NOMO-1 treated with dmso at 0.1 percent for 144 hours (cell line): ENCODE data around the gene FUT8.
"Not testable (repeated sequence)": the region's sequence is repeated elsewhere in the genome, so short reads cannot be mapped to it uniquely, and the experiment has no call there.

Experiments
- DNase-seq: peaks from one replicate; lab custom pipeline; 2025; ENCODE audit not compliant: unreplicated experiment; lab: John Stamatoyannopoulos, UW

The FUT8 gene

DNA sequence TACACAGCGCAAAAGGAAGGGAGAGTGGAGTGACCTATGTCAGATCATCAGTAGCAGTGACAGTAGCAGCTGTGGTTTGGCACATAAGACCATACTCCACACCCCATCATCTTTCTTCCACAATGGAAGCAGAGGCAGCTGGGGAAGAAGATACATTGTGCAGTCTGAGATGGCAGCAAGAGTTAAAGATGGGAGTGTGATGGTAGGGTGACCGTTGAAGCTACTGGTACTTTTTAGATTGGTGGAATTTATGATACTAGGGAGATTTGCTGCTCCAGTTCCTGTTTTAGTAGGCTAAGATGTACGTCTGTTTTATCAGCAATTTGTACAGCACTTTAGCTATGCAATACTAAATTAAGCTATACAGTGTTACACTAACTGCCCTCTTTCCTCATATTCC is 291.0 kb downstream of the FUT8 start:
- DNase-seq: no peak

DNA sequence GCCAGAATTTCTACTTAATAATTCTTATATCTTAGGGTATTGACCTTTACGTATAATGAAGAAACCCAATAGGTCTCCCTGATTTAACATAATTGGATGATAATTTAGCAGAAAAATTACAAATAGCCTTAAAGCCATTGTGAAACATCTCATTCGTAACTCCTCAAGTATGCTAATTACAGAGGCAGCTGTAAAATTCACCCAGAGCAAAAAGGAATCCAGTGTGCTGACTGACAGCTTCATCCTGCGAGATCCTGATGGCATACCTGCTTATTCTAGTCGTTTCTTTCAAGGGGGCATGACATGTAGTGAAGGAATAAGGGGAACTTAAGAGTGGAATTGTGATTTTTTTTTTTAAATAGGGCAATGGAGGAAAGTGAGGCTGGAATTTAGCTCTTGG is 291.5 kb downstream of the FUT8 start:
- no peak for DNase-seq

DNA sequence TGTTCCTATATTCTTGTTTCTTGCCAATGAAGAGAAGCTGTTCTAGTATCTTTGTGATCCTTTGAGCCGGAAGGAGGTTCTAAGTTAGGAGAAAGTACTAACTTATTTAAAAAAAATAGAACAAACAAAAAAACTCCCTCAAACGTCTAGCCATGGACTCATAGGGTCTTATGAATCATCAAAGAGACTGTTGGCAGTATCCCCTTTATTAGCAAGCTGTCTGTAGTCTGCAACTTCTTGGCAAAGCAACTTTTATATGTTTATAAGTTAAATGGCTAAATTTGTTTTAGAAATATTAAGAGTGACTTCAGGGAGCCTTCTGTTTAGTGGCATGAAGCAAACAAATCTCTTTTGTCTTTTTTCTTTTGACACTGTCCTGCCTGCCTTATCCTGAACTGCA is 291.9 kb downstream of the FUT8 start:
- no peak for DNase-seq

DNA sequence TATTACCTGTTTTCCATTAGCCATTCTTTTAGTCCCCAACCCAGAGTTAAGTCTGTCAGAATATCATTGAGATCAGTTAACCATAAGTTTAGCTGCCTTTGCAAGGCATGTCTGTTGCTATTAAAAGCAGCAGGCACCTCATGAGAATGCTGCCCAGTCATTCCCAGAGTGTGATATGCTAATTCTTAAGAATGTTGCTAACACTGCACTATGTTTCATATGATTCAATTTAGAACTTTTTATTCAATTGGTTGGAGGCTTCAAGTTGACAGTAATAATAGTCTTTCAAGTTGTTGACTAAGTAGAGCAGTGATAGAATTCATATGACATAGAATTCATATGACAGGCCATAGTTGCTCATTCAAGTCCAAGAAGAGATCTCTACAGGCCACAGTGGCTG is 292.3 kb downstream of the FUT8 start:
- DNase-seq: no peak

DNA sequence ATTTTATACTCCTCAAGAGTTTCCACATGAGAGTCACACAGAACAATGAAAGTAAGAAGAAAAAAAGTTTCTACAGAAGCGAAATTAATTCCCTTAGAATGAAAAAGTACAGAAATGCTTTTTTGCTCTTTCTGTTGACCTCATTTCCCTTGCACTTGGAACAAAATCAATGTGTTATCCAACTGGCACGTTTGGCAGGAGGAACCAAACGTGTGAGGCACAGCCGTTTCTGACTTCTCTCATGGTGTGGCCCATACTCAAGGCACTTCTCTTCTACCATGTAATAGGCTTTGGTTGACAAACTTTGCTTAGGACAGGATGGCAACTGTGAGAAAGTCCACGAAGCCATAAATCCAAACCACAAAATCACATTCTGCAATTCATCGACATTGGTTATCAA is 297.0 kb downstream of the FUT8 start:
- DNase-seq: no peak

DNA sequence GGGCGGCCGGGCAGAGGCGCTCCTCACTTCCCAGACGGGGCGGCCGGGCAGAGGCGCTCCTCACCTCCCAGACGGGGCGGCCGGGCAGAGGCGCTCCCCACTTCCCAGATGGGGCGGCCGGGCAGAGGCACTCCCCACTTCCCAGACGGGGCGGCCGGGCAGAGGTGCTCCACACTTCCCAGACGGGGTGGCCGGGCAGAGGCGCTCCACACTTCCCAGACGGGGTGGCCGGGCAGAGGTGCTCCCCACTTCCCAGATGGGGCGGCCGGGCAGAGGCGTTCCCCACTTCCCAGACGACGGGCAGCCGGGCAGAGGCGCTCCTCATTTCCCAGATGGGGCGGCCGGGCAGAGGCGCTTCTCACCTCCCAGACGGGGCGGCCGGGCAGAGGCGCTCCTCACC is 304.3 kb downstream of the FUT8 start:
- not testable (repeated sequence) for DNase-seq

DNA sequence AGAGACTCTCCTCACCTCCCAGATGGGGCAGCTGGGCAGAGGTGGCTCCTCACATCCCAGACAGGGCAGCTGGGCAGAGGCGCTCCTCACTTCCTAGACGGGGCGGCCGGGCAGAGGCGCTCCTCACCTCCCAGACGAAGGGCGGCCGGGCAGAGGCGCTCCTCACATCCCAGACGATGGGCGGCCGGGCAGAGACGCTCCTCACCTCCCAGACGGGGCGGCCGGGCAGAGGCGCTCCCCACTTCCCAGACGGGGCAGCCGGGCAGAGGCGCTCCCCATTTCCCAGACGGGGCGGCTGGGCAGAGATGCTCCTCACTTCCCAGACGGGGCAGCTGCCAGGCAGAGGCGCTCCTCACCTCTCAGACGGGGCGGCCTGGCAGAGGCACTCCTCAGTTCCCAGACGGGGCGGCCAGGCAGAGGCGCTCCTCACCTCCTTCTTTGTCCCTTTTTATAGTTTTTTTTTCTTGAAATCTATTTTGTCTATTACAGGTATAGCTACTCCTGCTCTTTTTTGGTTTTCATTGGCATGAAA is 304.9 kb downstream of the FUT8 start:
- not testable (repeated sequence) for DNase-seq

DNA sequence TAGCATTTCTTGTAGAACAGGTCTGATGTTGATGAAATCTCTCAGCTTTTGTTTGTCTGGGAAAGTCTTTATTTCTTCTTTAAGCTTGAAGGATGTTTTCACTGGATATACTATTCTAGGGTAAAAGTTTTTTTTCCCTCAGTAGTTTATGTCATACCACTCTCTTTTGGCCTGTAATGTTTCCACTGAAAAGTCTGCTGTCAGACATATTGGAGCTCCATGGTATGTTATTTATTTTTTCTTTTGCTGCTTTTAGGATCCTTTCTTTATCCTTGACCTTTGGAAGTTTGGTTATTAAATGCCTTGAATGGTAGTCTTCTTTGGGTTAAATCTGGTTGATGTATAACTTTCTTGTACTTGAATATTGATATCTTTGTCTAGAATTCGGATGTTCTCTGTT is 306.1 kb downstream of the FUT8 start:
- no peak for DNase-seq

DNA sequence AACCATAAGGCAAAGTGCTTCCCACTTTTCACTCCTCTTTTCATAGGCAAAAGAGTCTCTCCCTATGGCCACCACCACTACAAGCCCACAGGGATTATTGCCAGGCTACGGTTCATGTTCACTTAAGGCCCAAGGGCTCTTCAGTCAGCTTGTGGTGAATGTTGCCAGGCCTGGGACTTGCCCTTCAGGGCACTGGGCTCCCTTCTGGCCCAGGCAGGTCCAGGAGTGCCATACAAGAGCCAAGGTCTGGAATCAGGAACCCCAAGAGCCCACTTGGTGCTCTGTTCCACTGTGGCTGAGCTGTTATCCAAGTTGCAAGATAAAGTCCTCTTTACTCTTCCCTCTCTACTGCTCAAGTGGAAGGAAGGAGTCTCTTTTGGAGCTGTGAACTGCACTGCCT is 307.6 kb downstream of the FUT8 start:
- DNase-seq: no peak

DNA sequence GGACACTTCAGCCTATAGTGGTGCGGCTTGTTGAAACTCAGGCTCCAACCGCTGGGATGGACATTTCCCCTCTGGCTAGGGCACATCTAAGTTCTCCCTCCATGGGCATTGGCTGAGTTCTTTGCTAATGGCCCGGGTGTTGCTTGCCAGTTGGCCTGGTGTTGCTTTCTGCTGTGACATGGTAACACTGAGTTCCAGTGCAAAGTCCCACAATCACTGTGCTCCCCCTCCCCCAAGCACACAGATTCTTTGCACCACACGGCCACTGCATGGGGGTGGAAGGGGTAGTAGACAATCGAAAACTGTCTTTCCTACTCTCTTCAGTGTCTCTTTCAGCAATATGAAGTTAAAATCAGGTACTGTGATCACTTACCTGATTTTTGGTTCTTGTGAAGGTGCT is 308.2 kb downstream of the FUT8 start:
- no peak for DNase-seq

DNA sequence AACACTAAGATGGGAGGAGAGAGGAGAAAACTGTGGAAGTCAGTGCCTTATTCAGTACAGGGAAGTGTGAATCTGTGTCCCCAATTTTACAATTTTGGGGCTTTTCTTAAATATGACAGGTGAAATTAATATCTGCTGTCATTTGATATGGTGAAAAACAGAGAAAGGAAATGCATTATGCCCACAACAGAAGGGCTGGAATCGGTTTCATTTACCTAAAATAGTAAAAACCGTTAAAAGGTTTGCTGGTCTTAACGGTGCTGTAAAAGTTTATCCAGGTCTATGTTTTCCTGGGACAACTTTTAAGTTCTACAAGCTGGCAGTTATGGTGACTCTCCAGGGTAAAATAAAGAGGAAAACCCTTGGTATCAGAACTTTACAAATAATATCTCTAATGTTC is 310.8 kb downstream of the FUT8 start:
- no peak for DNase-seq

DNA sequence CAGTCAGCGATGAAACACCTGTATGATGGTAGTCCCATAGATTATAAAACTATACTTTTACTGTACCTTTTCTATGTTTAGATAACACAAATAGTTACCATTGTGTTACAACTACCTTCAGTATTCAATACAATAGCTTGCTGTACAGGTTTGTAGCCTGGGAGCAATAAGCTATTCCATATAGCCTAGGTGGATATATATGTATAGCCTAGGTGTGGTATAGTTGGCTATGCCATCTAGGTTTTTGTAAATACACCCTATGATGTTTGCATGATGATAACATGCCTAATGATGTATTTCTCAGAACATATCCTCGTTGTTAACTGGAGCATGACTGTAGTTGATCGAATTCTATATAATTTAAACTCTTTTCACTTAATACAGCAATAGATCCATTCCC is 316.1 kb downstream of the FUT8 start:
- no peak for DNase-seq

DNA sequence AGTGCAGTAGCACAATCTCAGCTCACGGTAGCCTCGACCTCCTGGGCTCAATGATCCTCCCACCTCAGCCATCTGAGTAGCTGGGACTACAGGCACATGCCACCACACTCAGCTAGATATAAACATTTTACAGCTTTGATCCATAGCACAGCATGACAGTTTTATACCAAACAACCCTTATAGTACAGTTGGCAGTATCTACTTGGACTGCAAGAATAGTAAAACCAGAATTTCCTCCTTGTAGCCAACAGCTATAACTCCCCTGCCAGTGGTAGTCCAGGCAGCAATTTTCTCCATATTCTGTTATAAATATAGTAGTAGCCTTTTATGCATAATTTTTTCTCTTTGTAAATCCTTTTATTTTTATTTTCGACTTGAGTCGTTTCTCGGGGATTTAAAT is 317.0 kb downstream of the FUT8 start:
- no peak for DNase-seq

DNA sequence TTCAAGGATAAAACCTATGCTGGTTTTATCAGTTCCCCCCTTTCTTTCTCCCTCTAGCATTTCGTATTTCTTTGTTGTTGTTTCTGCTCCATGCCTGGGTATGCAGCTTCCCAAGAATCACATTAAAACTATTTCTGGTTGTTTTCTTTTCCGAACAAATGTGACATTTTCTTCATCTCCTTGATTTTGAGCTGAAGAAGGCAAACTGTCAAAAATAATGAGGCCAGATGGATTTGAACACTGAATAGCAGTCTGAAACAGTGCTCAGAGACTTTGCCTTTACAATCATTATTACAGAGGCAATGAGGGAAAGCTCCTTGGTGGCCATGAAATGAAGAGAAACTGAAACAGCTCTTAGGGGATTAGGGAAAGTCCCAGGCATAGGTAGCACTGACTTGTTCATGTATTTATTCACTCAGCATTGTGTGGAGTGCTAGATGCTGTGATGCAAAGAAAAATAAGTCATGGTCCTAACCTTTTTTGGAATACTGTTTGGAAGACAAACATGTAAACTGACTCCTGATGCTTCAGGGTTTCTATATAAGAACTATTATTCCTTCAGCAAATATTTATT is 319.5 kb downstream of the FUT8 start:
- no peak for DNase-seq

DNA sequence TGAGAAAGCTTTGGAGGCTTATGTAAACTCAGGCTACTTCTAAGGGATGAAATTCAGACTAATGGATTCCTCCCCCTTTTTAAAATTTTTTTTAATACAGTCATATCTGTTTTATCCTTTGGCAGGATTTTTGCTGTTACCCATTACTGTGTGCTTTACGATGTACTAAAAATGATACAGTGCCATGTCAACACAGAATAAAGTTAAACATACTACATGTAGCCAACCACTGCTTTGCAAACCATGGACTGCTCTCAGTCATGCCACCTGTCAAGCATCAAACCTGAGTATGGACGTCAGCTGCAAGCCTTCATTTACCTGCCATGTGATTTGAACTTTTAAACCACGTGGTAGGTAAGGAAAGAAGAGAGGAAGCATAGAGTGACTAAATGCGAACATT is 325.8 kb downstream of the FUT8 start:
- no peak for DNase-seq

DNA sequence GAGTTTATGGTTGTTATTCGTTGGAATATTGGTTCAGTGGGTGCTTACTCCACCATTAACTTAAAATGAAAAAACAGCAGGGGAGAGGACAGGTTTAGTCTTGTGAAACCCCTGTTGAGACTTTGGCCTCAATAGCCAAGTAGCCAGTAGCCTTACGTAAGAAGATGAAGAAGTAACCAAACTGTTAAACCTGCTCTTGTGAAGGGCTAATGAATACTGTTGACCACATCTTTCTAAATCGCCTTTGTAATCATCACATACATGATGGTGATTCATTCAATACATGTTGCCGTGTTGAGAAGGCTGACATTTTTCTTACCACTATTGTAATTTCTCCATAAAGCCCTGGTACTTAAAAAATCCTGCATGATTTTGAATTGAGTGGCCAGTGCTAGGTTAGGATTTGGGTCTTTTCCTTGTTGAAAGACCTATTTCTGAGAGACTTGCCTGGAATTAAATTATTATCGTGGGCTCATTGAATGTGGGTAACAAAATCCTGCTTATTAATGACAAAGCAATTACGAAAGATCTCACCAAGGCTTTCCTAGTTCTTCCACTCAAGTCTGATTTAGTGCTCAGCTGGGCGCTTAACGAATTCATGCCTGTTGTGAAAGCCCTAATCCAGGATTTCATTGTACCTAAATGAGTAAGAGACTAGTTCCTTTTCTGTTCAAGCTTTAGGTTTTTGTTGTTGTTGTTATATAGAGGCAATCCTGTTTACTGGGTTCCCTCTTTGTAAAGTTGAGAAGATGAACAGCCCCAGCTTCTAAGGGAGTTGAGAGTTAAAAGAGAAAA is 333.1 kb downstream of the FUT8 start:
- DNase-seq: peak; percentile 74

DNA sequence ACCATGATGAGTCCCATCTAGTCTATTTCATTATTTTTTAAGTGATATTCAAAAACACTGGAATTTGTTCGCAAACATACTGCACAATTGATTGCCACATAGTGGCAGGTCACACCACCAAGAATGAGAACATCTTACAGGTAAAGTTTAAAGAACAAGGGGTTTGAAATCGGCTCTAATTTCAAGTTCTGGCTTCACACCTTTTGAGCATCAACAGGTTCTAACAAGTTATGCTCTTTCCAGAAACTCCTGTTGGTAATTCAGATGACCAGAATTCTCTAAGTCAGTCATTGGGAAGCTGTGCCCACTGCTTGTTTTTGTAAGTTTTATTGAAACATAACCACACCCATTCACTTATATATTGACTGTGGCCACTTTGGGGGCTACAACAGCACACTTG is 336.3 kb downstream of the FUT8 start:
- DNase-seq: no peak

DNA sequence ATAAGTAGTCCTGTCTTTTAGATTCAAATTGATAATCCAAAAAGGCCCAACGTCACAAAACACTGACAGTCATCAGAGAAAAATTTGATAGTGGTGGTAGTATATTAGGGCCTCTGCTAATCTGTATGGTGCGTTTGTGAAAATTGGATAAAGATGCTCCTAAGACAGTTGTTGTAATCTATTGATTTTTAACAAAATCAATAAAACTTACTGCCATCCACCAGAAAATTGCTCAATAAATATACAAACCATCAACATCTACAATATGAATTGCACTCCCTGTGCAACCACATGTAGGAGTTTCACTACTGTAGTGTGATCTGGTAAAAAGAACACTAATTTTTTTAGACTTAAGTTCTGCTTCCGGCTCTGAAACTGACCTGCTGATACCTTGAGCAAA is 336.8 kb downstream of the FUT8 start:
- DNase-seq: no peak

DNA sequence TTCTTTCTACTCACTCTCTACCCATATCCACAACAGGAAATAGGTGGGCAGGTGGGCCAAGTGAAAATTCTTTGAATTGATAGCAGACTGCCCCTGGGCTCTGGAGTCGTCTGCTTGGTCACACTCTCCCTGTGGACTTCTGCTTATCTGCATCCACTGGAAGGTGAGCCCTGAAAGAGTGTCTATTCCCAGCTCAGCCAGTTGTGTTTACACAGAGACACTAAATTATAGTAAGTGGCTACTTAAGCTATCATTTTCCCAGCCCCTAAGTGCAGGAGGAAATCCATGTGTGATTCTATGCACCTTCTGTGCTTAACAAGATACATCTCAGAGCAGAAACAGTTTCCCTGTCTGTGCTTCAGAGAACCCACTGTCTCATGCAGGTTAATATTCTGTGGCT is 338.4 kb downstream of the FUT8 start:
- DNase-seq: no peak

DNA sequence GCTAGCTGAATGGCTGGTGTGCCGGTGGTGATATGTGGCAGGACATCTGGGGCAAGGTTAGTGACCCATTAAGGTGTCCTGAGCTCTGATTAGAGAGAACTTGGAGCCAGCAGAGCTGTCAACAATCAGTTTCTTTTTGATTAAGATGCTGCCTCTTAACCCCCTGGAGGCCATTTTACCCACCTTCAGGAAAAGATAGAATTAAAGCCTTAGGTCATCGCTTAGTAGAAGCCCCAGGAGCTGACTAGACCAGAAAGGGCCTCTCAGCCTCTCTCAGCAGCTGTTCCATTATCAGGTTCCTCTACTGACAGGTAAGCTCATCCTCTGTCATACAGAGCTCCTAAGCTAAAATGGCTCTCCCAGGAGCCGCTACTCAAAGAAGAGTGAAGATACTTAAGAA is 339.0 kb downstream of the FUT8 start:
- DNase-seq: no peak

DNA sequence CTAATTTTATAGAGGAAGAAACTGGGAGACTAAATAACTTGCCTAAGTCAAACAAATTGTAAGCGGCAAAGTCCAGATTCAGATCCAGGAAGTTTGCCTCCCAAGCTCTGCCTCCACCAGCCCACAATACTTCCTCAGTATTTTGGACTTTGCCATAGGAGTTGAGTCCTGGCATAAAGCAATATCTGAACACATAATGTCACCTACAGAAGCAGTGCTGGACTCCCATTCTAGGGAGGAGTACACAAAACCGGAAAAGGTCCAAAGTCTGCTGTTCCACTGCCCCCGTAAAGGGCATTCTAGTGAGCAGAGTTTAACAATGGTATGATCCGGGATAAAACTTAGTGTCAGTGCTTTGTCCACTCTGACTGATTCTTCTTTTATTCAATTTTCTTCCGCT is 340.5 kb downstream of the FUT8 start:
- no peak for DNase-seq

DNA sequence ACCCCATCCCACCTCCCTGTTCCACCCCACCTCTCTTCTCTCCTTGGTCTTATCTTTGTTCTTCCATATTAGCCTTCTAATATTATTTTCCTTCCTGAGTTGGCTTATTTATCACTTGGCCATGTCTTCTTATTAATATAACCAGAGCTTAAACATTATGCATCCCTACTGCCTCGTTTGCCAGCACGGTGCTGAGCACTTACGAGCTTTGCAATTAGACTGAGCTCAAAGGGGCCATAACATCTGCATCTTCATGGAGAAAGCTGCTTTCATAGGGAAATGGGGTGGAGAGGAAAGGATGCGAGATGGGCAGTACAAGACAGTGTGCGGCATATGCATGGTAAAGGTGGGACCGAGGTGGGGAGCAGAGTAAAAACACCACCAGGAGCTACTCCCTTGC is 342.8 kb downstream of the FUT8 start:
- no peak for DNase-seq

DNA sequence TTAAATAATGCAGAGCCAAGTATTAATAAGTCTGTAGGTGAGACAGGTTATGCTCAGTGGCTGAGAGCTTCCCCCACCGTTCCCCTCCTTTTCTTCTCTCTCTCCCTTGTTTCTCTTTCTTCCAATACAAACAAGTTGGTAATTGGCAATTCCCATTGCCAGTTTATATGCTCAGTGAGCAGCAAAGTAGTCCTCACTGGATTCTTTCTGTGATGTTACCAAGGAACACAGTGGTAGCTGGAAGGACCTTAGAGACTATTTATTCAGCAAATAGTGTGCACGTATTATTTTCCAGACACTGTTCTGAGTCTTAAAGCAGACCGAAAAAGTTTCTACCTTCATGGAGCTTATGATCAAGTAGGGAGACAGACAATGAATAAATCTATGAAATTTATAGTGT is 344.4 kb downstream of the FUT8 start:
- no peak for DNase-seq
